OCI-LY7 (cell line): Measurements from ENCODE around the gene C1QL1.

Experiments
- CTCF ChIP-seq: fragments of 200-600 bp; sonication (generic); conservative IDR thresholded peaks from 2 replicates; pipeline ENCODE4 v1.5.1; 2014; ENCODE audit warnings: mild to moderate bottlenecking, antibody characterized with exemption, low read length, moderate library complexity, mixed read lengths
- EZH2phosphoT487 ChIP-seq: fragments of 200-600 bp; sonication (generic); IDR thresholded peaks from 2 replicates; pipeline ENCODE4 v1.6.1; 2018; ENCODE audit warnings: low read depth, borderline replicate concordance, mild to moderate bottlenecking, mixed run types, antibody characterized with exemption, low read length, moderate library complexity, mixed read lengths

GRCh38 chr17:44977065-44977464 is 9.0 kb upstream of the C1QL1 start:
- TF ChIP-seq CTCF (peak; percentile 65), EZH2phosphoT487 (no peak)
